ENCODE measurements around the gene C19orf81. TPM values are rescaled to one million over a fixed set of nuclear protein-coding genes. Genes with fewer than 3 reads are reported as not detected.

Gene C19orf81
- total and polyA plus RNA-seq, 2 donors (not counting 3 experiments of a cell fraction or from before 2014, with no cell fraction given), result 0.79 to 2.5 TPM

GRCh38 chr19:50669302-50670101 is 20.3 kb downstream of the C19orf81 start:
- Histone ChIP-seq H3K9me1 (replicated peaks; ENCODE audit: control insufficient read depth, extremely low read depth, insufficient read depth, low read length) (no peaks in the 10 kb centered on the region), H3K27ac (ENCODE audit: insufficient read depth, low read depth, low read length) (no peak overlapping the region), H3K4me3 (replicated peaks in 1 of 3; ENCODE audit: insufficient read depth in 1 of 3, low read depth in 1 of 3, low read length in 3 of 3) (no peak overlapping the region), H3K79me2 (ENCODE audit: control insufficient read depth, insufficient read depth, low read length) (no peaks in the 10 kb centered on the region), H3K4me2 (ENCODE audit: insufficient read depth, low read length) (no peak overlapping the region), H4K20me1 (replicated peaks; ENCODE audit: control insufficient read depth, extremely low read depth, insufficient read depth, low read length) (no peaks in the 10 kb centered on the region), H3K9ac (replicated peaks; ENCODE audit: extremely low read depth, insufficient read depth, low read length) (no peak overlapping the region), H3K27me3 (ENCODE audit: control insufficient read depth in 2 of 2, insufficient read depth in 2 of 2, low read length in 2 of 2) (peaks cover 21 to 31% of the 10 kb centered on the region in 2 experiments), H3K9me3 (replicated peaks; ENCODE audit: control insufficient read depth, insufficient read depth, low read length) (no peaks in the 10 kb centered on the region), H3K4me1 (ENCODE audit: control insufficient read depth, extremely low read depth, insufficient read depth, low read length) (no peaks in the 10 kb centered on the region), H3K36me3 (ENCODE audit: control insufficient read depth in 2 of 2, extremely low read depth in 1 of 2, insufficient read depth in 2 of 2, low read length in 2 of 2) (no peaks in the 10 kb centered on the region), H2AFZ (ENCODE audit: low read depth, low read length) (no peak overlapping the region)
- CTCF ChIA-PET, result interaction anchor here (0.8 to 3.4 kb wide), 25 partner anchors 12 to 301 kb away, joined by 3 to 83 read pairs (median 6); partner anchors contain the start of genes C19orf81 and CLEC11A
- FAIRE-seq (peak; percentile 60), DNase-seq (ENCODE audit: low read depth, low spot score) (peak; percentile 31)
- POLR2A ChIA-PET, result no interaction called here
- dilution Hi-C loops (cut with MboI; ENCODE audit: extremely low pct_ligation_motif_present, low sequenced_read_pairs) (no loop called here), intact Hi-C loops (cut with micrococcal nuclease) (loop anchor here (1.0 to 2.0 kb wide), 2 partner anchors 35 to 114 kb away; no protein-coding TSS in a partner anchor)
- no TSS peak for BruUV-seq (replicated peaks)
- TF ChIP-seq CTCF (IDR thresholded peaks at IDR 0.05; ENCODE audit: extremely low read depth in 1 of 2, insufficient read depth in 1 of 2, low read depth in 1 of 2, low read length in 2 of 2) (peak; percentile 75 to 76), MYC (IDR thresholded peaks at IDR 0.05; ENCODE audit: low read depth, low read length) (no peak)

GRCh38 chr19:50670102-50670380 is 20.8 kb downstream of the C19orf81 start:
- FAIRE-seq (no peak), DNase-seq (ENCODE audit: low read depth, low spot score) (no peak)
- ChIA-PET POLR2A (no interaction called here), CTCF (interaction anchor here (0.8 to 3.4 kb wide), 25 partner anchors 11 to 301 kb away, joined by 3 to 83 read pairs (median 6); partner anchors contain the start of genes C19orf81 and CLEC11A)
- no peaks in the 10 kb centered on the region for H3K79me2 ChIP-seq (ENCODE audit: control insufficient read depth, insufficient read depth, low read length)
- H3K4me3 ChIP-seq (replicated peaks in 1 of 3; ENCODE audit: insufficient read depth in 1 of 3, low read depth in 1 of 3, low read length in 3 of 3), result no peak overlapping the region
- no peak overlapping the region for H2AFZ ChIP-seq (ENCODE audit: low read depth, low read length)
- TF ChIP-seq MAX (IDR thresholded peaks at IDR 0.05; ENCODE audit: insufficient read depth, insufficient read length) (no peak), JUN (IDR thresholded peaks at IDR 0.05; ENCODE audit: borderline replicate concordance, insufficient read depth, insufficient read length, low read depth) (no peak), CTCF (IDR thresholded peaks at IDR 0.05; ENCODE audit: extremely low read depth in 1 of 2, insufficient read depth in 1 of 2, low read depth in 1 of 2, low read length in 2 of 2) (no peak)
- H3K27ac ChIP-seq (ENCODE audit: insufficient read depth, low read depth, low read length), result no peak overlapping the region
- no peak overlapping the region for H3K9ac ChIP-seq (replicated peaks; ENCODE audit: extremely low read depth, insufficient read depth, low read length)
- H3K9me1 ChIP-seq (replicated peaks; ENCODE audit: control insufficient read depth, extremely low read depth, insufficient read depth, low read length), result no peaks in the 10 kb centered on the region
- H4K20me1 ChIP-seq (replicated peaks; ENCODE audit: control insufficient read depth, extremely low read depth, insufficient read depth, low read length), result no peaks in the 10 kb centered on the region
- H3K36me3 ChIP-seq (ENCODE audit: control insufficient read depth in 2 of 2, extremely low read depth in 1 of 2, insufficient read depth in 2 of 2, low read length in 2 of 2), result no peaks in the 10 kb centered on the region
- H3K9me3 ChIP-seq (replicated peaks; ENCODE audit: control insufficient read depth, insufficient read depth, low read length), result no peaks in the 10 kb centered on the region
- H3K4me2 ChIP-seq (ENCODE audit: insufficient read depth, low read length), result no peak overlapping the region
- peaks cover 21 to 31% of the 10 kb centered on the region in 2 experiments for H3K27me3 ChIP-seq (ENCODE audit: control insufficient read depth in 2 of 2, insufficient read depth in 2 of 2, low read length in 2 of 2)
- intact Hi-C loops (cut with micrococcal nuclease) (no loop called here), dilution Hi-C loops (cut with MboI; ENCODE audit: extremely low pct_ligation_motif_present, low sequenced_read_pairs) (no loop called here)
- H3K4me1 ChIP-seq (ENCODE audit: control insufficient read depth, extremely low read depth, insufficient read depth, low read length), result no peaks in the 10 kb centered on the region
- no TSS peak for BruUV-seq (replicated peaks)

Data from endothelial cell of umbilical vein (primary cell).